ENCODE data around the gene OPCML.
"Not testable (repeated sequence)": the region's sequence is repeated elsewhere in the genome, so short reads cannot be mapped to it uniquely, and the experiment has no call there.

OPCML gene

DNA sequence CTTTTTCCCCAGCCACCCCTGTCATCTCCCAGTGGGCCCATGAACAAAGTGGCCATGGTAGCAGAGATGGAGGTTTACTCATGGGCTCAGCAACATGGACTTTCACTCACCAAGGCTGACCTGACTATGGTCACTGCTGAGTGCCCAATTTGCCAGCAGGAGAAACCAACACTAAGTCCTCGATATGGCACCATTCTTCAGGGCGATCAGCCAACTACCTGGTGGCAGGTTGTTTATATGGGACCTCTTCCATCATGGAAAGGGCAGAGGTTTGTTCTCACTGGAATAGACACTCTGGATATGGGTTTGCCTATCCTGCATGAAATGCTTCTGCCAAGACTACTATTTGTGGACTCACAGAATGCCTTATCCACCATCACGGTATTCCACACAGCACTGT, 1152.8 kb downstream of the OPCML start:
- in situ Hi-C loops (cut with MboI; ENCODE audit: low sequenced_read_pairs, unreplicated experiment) = no loop called here

DNA sequence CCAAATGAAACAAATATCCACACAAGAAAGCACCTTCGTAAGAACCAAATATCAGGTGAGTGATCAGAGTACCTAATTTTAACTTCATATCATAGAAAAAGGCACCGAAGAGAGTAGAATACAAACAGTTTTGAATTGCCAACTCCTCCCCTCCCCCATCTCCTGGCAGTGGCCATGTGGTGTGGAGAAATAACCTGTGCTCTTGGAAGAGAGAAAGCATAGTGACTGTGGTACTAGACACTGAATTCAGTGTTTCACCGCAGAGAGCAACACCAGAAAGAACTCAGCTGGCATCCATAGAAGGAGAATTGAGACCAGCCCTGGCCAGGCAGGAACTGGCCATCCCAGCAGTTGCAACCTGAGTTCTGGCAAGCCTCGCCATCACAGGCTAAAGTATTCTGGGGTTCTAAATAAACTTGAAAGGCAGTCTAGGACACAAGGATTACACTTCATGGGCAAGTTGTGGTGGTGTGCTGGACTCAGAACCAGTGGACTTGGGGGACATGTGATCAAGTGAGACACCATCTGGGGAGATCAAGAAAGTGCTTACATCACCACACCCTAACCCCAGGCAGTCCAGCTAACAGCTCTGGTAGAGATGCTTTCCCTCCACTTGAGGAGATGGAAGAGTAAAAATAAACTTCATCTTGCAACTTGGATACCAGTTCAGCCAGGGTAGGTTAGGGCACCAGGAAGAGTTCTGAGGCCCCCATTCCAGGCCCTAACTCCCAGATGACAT, 1158.7 kb downstream of the OPCML start:
- DNase-seq (ENCODE audit: low spot score) = no peak
- in situ Hi-C loops (cut with MboI; ENCODE audit: low sequenced_read_pairs, unreplicated experiment) = no loop called here

More for the DNA sequence above, 1152.8 kb downstream of the OPCML start:
- TF ChIP-seq, protein P1, sequence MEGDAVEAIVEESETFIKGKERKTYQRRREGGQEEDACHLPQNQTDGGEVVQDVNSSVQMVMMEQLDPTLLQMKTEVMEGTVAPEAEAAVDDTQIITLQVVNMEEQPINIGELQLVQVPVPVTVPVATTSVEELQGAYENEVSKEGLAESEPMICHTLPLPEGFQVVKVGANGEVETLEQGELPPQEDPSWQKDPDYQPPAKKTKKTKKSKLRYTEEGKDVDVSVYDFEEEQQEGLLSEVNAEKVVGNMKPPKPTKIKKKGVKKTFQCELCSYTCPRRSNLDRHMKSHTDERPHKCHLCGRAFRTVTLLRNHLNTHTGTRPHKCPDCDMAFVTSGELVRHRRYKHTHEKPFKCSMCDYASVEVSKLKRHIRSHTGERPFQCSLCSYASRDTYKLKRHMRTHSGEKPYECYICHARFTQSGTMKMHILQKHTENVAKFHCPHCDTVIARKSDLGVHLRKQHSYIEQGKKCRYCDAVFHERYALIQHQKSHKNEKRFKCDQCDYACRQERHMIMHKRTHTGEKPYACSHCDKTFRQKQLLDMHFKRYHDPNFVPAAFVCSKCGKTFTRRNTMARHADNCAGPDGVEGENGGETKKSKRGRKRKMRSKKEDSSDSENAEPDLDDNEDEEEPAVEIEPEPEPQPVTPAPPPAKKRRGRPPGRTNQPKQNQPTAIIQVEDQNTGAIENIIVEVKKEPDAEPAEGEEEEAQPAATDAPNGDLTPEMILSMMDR (IDR thresholded peaks at IDR 0.05; ENCODE audit: borderline replicate concordance, control extremely low read depth, extremely low read depth, insufficient read depth, missing control alignments) = no peak
- DNase-seq (ENCODE audit: low spot score) = no peak

DNA sequence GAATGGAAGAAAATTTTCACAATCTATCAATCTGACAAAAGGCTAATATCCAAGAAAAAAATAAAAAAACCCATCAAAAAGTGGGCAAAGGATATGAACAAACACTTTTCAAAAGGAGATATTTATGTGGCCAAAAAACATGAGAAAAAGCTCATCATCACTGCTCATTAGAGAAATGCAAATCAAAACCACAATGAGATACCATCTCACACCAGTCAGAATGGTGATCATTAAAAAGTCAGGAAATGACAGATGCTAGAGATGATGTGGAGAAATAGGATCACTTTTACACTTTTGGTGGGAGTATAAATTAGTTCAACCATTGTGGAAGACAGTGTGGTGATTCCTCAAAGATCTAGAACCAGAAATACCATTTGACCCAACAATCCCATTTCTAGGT, 1162.2 kb downstream of the OPCML start:
- in situ Hi-C loops (cut with MboI; ENCODE audit: low sequenced_read_pairs, unreplicated experiment); DNase-seq (ENCODE audit: low spot score): not testable (repeated sequence)

More for the DNA sequence above, 1158.7 kb downstream of the OPCML start:
- TF ChIP-seq, protein P1 (IDR thresholded peaks at IDR 0.05; ENCODE audit: borderline replicate concordance, control extremely low read depth, extremely low read depth, insufficient read depth, missing control alignments) = no peak

DNA sequence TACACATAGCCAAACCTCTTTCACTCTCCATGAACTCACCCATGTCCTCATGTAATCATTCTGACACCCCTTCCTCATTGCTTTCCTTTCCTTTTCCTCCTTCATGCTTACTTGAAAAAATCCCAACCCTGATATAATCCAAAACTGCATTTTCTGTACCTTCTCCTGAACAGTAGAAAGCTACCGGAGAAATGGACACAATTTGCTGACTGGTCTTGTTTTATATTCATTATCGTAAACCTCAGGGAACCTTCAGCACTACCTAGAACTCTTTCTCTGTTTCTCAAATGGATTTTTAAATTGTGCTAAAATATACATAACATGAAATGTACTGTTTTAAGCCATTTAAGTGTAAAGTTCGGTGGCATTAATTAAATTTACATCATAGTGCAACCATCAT, 1165.0 kb downstream of the OPCML start:
- TF ChIP-seq, protein P1 (IDR thresholded peaks at IDR 0.05; ENCODE audit: borderline replicate concordance, control extremely low read depth, extremely low read depth, insufficient read depth, missing control alignments) = no peak
- in situ Hi-C loops (cut with MboI; ENCODE audit: low sequenced_read_pairs, unreplicated experiment) = no loop called here
- no peak for DNase-seq (ENCODE audit: low spot score)

DNA sequence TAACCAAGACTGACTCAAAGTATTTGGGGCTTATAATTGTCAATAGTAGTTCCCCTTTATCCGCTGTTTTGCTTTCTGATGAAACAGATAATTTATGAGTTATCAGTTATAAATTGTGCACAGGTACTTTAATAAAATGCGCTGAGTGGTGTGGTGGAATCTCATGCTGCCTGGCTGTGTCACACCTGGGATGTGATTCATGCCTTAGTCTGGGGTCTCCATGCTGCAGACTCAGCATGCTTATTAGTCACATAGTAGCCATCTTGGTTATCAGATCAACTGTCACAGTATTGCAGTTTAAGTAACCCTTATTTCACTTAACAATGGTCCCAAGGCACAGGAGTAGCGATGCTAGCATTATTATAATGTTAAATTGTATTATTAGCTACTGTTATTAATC, 1166.7 kb downstream of the OPCML start:
- in situ Hi-C loops (cut with MboI; ENCODE audit: low sequenced_read_pairs, unreplicated experiment) = no loop called here
- TF ChIP-seq, protein P1 (IDR thresholded peaks at IDR 0.05; ENCODE audit: borderline replicate concordance, control extremely low read depth, extremely low read depth, insufficient read depth, missing control alignments) = no peak
- DNase-seq (ENCODE audit: low spot score) = no peak
